NCI-H2081 (cell line): ENCODE data around the gene SMYD3.

Experiments
- DNase-seq, 2 experiments: peaks; one replicate each; lab custom pipeline; 2025; lab: John Stamatoyannopoulos, UW

Gene SMYD3

DNA sequence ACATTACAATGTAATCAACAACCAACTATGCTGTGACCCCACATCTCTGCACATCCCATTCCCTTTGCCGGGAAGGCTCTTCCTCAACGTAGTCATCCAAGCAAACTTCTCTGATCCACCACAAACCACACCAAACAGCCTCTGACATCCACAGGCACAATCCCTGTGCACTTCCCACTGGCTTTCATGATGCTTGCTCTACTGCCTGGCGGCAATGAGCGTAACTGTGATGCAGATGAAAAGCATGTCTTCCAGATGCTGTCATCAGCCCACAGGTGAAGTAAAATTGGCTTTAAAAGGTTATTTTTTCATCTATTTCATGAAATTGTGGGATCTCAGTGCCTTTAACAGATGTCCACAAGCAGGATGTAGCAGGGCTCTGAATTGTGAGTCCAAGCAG, 635.2 kb downstream of the SMYD3 start:
- no peak for DNase-seq

DNA sequence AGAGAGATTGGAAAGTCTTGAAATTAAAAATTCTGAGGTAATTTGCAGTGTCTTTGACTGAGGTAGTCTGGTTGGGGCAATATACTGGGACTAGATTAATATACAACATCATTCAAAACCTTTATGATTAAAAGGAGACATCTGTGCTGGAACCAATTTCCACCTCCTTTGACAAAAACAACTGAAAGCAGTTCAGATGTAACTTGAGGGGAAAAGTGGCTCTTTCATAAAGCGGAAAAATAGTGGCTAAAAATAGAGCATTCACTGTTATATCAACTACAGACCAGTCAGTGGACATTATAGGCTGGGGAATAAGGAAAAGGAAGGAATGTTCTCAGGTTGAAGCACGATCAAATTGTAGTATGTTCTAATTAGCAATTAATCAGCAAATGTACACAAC, 635.9 kb downstream of the SMYD3 start:
- no peak for DNase-seq

DNA sequence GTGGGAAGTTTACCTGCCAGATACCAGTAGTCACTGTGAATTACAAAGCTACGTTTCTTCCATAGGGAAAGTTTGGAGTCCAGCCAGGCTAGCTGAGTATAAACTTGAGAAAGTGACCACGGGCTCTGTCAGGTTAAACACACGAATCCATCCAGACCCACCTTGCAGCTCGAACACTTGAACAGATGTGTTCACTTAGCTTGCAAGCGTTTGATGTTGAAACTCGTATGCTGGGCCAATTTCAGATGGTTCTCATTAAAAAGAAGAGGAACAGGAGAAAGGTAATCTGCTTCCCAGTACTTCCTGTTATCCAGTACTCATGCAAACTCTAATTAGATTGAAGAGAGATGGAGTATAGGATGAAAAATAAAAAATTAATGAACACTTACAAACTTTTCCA, 636.4 kb downstream of the SMYD3 start:
- DNase-seq, result no peak

GRCh38 chr1:245869847-245870246, 637.2 kb downstream of the SMYD3 start:
- peak in 1 of 2 experiments; percentile 29 for DNase-seq

DNA sequence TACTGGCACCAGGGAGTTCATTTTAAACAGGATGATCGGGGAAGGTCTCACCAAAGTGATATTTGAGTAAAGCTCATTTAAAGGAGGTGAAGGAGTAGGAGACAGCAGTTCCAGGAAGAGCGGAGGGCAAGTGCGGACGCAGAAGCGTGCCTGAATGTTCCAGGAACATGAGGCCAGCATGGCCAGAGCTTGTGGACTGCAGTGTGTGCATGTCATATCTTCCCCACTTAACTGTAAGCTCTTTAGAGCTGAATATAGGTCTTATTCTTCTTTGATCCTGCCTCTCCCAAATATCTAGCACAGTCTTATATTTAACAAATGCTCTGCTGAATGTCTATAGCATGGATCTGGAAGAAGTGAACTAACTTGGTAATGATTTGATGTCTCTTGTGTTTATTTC, 639.3 kb downstream of the SMYD3 start:
- DNase-seq, result no peak

DNA sequence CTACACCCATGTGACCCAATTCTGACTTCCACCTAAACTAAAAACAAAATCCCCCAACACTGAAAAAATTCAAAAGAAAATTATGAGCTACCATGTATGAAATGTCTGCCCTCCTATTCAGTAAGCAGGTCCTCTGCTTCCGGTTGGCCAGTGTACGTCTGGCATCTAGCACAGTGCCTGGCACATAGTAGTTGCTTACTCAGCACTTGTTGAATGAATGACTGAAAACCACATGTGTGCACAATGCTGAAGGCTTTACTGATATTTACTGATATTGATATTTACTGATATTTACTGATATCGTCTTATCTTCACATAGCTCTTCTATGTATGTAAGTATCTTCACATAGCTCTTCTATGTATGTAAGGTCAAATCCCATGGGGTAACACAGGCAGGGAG, 642.2 kb downstream of the SMYD3 start:
- no peak for DNase-seq

DNA sequence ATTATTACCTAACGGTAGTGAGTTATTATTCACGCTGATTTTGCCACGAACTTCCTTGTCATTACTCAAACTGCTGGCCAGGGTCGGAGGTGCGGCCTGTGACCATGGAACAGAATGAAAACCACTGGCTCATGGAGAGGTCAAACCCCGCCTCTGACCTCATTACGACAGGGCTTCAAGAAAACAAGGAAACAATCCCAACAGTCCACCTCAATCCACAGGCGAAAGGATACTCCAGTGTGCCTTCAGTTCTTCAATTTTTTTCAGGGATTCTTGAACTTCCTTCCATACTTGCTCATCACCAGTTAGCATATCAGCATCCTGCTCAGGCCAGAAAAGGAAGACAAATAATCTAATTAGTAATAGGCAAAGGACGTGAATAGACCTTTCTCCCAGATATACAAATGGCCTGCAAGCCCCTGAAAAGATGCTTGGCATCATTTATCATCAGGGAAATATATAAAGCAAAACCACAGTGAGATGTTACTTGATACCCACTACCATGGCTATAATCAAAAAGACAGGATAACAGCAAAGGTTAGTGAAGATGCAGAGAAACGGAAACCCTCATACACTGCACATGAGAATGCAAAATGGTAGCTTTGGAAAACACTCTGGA, 643.4 kb downstream of the SMYD3 start:
- DNase-seq, result no peak

GRCh38 chr1:245862812-245863540, 644.1 kb downstream of the SMYD3 start:
- no peak for DNase-seq

DNA sequence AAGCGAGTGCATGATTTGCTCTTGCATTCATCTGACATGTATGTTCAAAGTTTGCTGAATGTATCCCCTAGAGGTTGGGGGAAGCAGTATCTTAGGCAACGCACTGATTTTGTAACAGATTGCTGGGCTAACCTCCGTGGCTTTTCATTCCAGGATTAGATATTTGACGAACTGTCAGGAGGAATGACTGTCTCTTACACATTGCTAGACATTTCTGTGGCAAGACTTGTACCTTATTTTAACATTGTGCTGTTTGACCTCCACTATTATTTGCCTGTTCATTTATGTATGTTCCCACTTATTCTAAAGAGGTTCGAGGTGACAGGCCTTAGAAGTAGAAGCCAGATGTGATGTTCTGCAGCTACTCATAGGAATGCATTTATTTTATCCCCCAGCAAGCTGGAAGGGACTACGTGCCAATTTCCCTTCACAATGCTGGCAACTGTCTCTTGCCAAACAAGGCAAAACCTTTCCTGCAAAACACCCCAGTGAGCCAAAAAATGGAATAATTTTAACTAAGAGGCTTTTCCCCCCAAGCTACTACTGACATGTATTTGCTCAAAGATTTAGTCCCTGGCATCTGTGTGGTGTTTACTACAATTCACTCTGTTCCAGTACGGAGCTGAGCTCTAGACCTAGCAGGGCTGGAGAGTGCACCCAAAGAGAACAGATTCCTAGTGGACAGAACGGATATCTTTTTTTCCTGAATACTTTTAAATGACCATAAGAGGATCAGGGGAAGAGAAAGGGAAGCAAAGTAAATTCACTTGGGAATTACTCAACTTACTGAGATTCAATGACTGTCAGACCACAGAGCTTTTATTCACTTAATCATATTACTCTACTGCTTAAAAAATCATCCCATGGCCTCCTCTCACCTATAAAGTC, 646.2 kb downstream of the SMYD3 start:
- no peak for DNase-seq

GRCh38 chr1:245859493-245860114, 647.5 kb downstream of the SMYD3 start:
- DNase-seq, result no peak

DNA sequence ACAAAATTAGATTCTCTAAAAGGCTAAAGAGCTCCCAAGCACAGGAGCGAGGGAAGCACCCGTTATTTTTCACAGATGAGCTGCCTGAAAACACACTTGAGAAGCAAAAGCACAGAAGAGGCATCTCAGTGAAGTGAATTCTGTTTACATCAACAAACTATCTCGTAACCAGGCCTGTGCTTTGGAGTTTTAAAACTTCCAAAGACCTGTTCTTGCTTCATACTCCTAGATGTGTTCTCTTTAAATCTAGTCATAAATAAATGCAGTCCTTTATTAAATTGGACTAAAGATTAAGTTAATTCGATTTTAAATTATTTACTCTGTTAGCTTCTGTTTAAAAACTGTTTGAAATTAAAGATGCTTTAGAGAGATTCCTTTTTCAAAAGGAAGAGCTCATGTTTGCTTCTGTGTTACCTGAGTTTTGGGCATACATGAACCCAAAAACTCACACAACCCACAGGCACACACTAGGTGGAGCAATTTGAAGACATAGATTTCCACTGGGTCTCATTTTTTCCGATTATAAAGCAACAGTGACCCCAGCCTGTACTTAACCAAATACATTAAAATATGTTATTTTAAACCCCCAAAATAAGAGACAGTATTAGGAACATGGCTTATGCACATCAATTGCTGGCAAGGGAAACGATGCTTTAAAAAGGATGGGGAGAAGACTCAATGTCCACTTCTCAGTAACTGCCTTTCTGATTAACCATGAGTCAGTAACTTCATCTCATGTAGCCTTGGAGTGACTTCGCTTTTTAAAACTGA, 648.2 kb downstream of the SMYD3 start:
- DNase-seq, result peak in 1 of 2 experiments; percentile 11

- peak in 1 of 2 experiments; percentile 22 for DNase-seq
These were observed 648.9 kb downstream of the SMYD3 start for GRCh38 chr1:245858022-245858721.

DNA sequence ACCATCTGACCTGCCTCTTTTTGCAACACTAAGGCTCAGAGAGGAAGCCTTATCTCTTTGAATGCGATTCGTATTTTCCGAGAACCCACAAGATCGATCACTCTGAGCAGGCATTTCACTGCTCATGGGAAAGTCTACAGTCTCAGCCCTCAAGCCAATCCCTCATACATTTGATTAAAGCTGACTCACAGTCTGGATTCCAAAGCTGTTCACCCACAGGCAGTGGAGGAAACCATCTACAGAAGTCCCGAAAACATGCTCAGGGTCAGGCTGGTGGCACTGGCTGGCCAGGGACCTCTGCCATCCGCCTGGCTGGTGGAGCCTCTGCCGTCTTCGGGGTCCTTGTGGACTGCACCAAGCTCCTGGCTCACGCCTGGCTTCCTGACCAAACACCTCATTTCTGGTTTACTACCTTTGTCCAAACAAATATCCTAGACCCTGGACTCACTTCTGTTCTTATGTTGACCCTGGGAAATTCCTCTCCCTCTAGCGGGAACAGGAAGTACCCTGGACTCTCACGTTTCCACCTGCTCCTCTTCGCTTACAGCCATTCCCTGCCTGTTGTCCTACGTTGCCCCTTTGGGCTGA, 650.0 kb downstream of the SMYD3 start:
- DNase-seq, result no peak

GRCh38 chr1:245855846-245856730, 651.0 kb downstream of the SMYD3 start:
- DNase-seq, result no peak

DNA sequence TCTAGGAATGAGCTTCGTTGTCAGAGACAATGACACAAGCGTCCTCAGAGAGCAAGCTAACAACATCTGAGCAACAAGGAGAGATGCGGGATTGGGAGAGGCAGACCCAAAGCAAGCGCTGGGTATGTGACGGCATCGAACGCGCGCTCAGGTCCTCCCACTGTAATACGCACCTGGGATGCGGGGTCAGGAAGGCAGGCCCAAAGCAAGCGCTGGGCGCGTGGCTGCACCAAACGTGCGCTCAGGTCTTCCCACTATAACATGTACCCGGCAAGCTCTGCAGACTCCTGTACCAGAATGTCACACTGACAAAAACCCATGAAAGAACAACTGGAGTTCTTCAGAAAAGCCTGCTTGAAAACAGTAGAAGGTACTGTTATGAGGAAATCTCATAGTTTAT, 653.8 kb downstream of the SMYD3 start:
- DNase-seq, result no peak

DNA sequence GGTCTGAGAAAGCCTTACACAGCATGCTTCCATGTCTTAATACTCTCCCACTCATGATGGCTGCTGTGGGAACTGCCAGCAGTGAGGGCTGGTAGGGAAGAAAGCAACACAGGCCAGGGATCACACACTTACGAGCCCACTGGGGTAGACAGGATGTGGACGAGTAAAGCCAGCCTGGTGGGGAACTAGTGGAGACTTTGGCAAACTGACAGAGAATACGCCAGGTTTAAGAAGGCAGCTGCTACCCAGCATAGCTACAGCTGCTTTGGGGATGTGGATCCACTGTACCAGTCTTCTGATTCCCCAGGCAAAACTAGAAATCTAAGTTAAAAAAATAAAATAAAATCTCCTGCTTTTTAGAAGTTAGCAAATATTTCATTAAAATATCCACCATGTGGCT, 664.0 kb downstream of the SMYD3 start:
- DNase-seq, result no peak

DNA sequence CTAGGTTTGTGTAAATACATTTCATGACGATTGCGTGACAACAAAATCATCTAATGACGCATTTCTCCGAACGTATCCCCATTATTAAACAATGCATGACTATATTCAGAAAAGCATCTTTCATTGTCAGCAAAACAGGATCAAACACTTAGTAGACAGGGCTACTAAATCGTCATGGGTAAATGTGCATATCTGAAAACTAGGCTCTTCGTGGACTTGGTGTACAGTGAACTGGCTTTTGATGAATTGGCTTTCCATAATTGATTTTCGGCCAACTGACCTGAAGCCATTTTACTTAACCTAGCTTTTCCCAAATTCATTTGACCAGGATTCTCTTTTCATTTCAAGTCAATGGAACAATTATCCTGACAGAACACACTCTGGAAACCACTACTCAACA, 665.0 kb downstream of the SMYD3 start:
- DNase-seq, result no peak

GRCh38 chr1:245840971-245841370, 666.1 kb downstream of the SMYD3 start:
- DNase-seq, result no peak

DNA sequence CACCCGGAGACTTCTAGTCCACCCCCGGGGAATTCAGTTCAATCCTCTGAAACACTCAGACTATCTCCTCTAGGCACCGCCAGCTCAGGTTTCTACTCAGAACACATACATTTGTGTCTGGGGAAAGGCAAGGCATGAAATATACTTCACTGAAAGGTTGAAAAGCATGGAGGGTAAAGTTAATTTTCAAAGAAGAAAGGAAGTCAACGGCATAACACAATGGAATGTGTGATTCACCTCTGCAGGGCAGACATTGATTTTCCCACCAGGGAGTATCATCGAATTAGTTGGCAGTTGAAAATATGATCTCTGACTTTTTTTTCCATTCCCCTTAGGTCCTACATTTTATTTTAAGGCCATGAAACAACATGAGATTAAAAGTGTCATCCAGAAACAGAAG, 669.4 kb downstream of the SMYD3 start:
- DNase-seq, result no peak

DNA sequence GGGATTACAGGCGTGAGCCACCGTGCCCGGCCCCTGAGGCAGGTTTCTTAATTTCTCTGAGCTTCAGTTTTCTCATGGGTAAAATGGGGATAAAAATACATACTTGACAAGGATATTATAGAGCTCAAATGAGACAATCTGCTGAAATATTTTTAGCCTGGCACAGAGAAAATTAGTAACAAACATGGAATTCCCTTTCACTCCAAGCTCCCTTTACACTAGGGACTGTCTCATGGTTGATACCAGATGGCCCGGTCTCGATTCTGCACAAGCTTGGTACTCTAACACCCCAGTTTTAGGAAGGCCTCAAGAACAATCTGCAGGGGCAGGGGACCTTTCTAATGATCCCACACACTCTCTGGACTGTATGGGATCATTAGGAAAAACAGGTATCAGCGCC, 671.7 kb downstream of the SMYD3 start:
- no peak for DNase-seq
